H1 (cell line): ENCODE results near the gene ZNF408.

Experiments used
- FOSL1 ChIP-seq: IDR thresholded peaks from 2 replicates; pipeline ENCODE4 v1.6.1; 2011; ENCODE audit warnings: mild to moderate bottlenecking, low read depth, low read length, moderate library complexity; ENCODE audit not compliant: insufficient read depth
- GTF2F1 ChIP-seq: IDR thresholded peaks from 2 replicates; pipeline ENCODE4 v1.6.1; 2012; ENCODE audit warnings: low read depth, low read length, improper control_type of control experiment, borderline replicate concordance
- KDM1A ChIP-seq: fragments of 200-600, 300-600 bp; sonication (generic); IDR thresholded peaks from 2 replicates; pipeline ENCODE4 v1.7.1; 2016; ENCODE audit warnings: mild to moderate bottlenecking, low read length, borderline replicate concordance
- MAFK ChIP-seq: IDR thresholded peaks from 2 replicates; pipeline ENCODE4 v1.6.1; 2012; ENCODE audit warnings: low read depth, mild to moderate bottlenecking, improper control_type of control experiment, low read length
- POLR2AphosphoS5 ChIP-seq: IDR thresholded peaks from 2 replicates; pipeline ENCODE4 v1.6.1; 2011; ENCODE audit warnings: low read depth, low read length
- SIRT6 ChIP-seq: IDR thresholded peaks from one replicate; pipeline ENCODE4 v1.7.1; 2012; ENCODE audit warnings: low read length, inconsistent platforms
- TAF1 ChIP-seq: IDR thresholded peaks from 2 replicates; pipeline ENCODE4 v1.6.1; 2011; ENCODE audit warnings: mild to moderate bottlenecking, low read depth, low read length
- ZNF274 ChIP-seq: IDR thresholded peaks from 2 replicates; pipeline ENCODE4 v1.7.0; 2012; ENCODE audit warnings: low read length, borderline replicate concordance; ENCODE audit errors: extremely low read depth
- TF ChIP-seq, protein P1 (sequence below), 3 experiments: IDR thresholded peaks; 1 replicate in 2 of 3; 2 replicates in 1 of 3; pipeline versions ENCODE4 v1.5.1 to v1.6.1; 2011; ENCODE audit warnings: low read length in 3 of 3, mild to moderate bottlenecking in 3 of 3, inconsistent platforms in 2 of 3, low read depth in 1 of 3, moderate library complexity in 1 of 3; ENCODE audit not compliant: insufficient read depth in 1 of 3; ENCODE audit errors: control extremely low read depth in 1 of 3

DNA sequence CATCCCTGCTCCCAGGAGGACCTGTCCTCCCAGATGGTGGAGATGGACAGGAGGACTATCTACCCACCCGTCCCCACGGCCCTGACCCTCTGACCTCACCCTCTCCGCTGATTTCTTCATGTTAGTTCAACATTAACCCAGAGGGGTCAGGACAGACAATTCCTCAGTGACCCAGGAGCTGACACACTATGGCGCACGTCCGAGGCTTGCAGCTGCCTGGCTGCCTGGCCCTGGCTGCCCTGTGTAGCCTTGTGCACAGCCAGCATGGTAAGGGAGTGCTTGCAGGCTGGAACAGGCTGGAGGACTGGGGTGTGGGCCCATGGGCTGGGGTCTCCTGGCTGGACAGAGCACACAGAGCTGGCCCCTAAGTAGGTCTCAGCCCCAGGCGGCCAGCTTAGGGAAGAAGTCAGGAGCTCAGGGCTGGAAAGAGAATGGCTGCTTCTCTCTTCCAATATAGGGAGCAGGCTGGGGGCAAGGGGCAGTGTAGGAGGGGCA, 18.3 kb downstream of the ZNF408 start, which contains the start of gene F2:
- TF ChIP-seq, protein P1, sequence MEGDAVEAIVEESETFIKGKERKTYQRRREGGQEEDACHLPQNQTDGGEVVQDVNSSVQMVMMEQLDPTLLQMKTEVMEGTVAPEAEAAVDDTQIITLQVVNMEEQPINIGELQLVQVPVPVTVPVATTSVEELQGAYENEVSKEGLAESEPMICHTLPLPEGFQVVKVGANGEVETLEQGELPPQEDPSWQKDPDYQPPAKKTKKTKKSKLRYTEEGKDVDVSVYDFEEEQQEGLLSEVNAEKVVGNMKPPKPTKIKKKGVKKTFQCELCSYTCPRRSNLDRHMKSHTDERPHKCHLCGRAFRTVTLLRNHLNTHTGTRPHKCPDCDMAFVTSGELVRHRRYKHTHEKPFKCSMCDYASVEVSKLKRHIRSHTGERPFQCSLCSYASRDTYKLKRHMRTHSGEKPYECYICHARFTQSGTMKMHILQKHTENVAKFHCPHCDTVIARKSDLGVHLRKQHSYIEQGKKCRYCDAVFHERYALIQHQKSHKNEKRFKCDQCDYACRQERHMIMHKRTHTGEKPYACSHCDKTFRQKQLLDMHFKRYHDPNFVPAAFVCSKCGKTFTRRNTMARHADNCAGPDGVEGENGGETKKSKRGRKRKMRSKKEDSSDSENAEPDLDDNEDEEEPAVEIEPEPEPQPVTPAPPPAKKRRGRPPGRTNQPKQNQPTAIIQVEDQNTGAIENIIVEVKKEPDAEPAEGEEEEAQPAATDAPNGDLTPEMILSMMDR (IDR thresholded peaks at IDR 0.05; ENCODE audit: control extremely low read depth in 1 of 3, insufficient read depth in 1 of 3, low read depth in 1 of 3, low read length in 3 of 3), result no peak
- TF ChIP-seq ZNF274 (no peak), MAFK (no peak), TAF1 (no peak), FOSL1 (no peak), POLR2AphosphoS5 (no peak), SIRT6 (no peak), GTF2F1 (no peak), KDM1A (no peak)
